SH-SY5Y (cell line): ENCODE data around the gene MFSD2B.

Experiments
- GATA2 ChIP-seq: IDR thresholded peaks from 2 replicates; pipeline ENCODE4 v1.6.1; 2011; ENCODE audit warnings: mild to moderate bottlenecking, low read depth, low read length
- GATA3 ChIP-seq: IDR thresholded peaks from 2 replicates; pipeline ENCODE4 v1.6.1; 2011; ENCODE audit warnings: low read depth, mild to moderate bottlenecking, low read length, moderate library complexity

DNA sequence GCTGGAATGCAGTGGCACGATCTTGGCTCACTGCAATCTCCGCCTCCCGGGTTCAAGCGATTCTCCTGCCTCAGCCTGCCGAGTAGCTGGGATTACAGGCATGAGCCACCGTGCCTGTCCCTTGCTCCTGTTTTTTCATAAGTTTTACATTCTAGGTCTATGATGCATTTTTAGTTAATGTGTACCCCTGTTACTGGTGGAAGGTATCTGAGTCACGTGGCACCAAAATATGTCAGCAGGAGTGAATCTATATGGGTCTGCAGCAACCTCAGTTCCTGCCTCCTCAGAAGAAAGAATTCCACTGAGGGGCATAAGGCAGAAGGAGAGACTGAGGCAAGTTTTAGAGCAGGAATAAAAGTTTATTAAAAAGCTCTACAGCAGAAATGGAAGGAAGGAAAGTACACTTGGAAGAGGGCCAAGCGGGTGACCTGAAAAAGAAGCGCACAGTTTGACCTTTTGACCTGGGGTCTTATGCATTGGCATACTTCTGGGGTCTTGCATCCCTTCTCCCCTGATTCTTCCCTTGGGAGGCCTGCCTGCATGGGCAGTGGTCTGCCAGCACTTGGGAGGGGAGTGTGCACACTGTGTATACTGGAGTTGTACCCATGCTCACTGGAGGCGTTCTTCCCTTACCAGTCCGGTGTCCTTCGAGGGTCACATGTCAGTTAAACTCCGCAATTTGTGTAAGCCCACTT, 1.1 kb upstream of the MFSD2B start:
- TF ChIP-seq GATA2 (no peak), GATA3 (no peak)
